Neural crest cell (in vitro differentiated cells): ENCODE results near the gene UBC. TPM values are rescaled to one million over a fixed set of nuclear protein-coding genes. Genes with fewer than 3 reads are reported as not detected.
"Not testable (repeated sequence)": the region's sequence is repeated elsewhere in the genome, so short reads cannot be mapped to it uniquely, and the experiment has no call there.

ENCODE experiments used
- DNase-seq: peaks from one replicate; pipeline ENCODE4 v3.0.0; 2021; ENCODE audit warnings: low read depth, mixed read lengths, low spot score
- H3K27ac Mint-ChIP-seq: one replicate; pipeline ENCODE4 v1.8.0; 2021; ENCODE audit warnings: mild to moderate bottlenecking, mixed read lengths; ENCODE audit not compliant: unreplicated experiment
- H3K27me3 Mint-ChIP-seq: 2 replicates; pipeline ENCODE4 v1.8.0; 2021; ENCODE audit warnings: low read depth, mild to moderate bottlenecking, mixed read lengths
- H3K36me3 Mint-ChIP-seq: 2 replicates; pipeline ENCODE4 v1.8.0; 2021; ENCODE audit warnings: low read depth, mild to moderate bottlenecking, mixed read lengths
- H3K4me1 Mint-ChIP-seq: 2 replicates; pipeline ENCODE4 v1.8.0; 2021; ENCODE audit warnings: mixed read lengths
- H3K4me3 Mint-ChIP-seq: one replicate; pipeline ENCODE4 v1.8.0; 2021; ENCODE audit warnings: mild to moderate bottlenecking, mixed read lengths
- H3K9me3 Mint-ChIP-seq: 2 replicates; pipeline ENCODE4 v1.8.0; 2021; ENCODE audit warnings: mixed read lengths
- total RNA-seq: library from RNA; stranded (reverse); gene quantifications from 2 replicates; pipeline ENCODE4 v1.2.1, GENCODE V29; 2021
- TF ChIP-seq, protein P1 (sequence below): fragments of 200-600 bp; sonication (generic); conservative IDR thresholded peaks from 2 replicates; pipeline ENCODE4 v1.5.0; 2021; ENCODE audit warnings: antibody characterized with exemption, mild to moderate bottlenecking

Gene UBC
- total RNA-seq, 1 donor from 2014 or later, result 687 TPM

DNA sequence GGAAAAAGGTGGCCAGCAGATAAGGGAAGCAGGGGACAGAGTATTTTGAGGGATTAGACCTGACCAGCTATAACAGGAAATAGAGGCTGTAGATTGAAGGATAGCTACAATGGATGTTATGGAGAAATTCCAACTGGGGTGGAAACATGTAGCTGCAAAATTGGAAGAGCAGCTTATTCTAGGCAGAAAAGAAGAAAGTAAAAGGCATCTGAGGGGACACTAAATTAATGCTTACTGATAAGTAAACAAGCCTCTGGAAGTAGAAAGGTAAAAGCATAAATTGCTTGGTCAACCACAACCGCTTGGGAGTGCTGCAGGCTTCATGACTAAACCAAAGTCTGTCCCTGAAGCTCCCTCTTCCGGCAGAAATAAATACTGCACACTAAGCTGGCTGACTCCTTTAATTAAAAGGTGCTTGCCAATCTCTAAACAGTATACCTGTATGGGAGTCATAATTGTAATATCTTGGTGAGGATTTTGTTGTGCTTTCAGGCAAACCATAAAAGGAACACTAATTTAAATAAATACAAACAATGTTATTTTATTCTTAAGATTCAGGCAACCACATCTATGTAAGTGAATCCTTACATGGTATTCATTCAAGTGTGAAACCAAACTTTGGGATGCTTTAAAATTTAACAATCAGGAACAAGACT lies 7.7 kb downstream of the UBC start:
- DNase-seq, result peak; percentile 94
- Mint-ChIP-seq H3K36me3 (peaks cover 10% of the 10 kb centered on the region), H3K27ac (no peak overlapping the region), H3K9me3 (no peaks in the 10 kb centered on the region), H3K4me1 (peaks cover 44% of the 10 kb centered on the region), H3K4me3 (peak overlapping the region; percentile 49), H3K27me3 (no peaks in the 10 kb centered on the region)
- TF ChIP-seq, protein P1, sequence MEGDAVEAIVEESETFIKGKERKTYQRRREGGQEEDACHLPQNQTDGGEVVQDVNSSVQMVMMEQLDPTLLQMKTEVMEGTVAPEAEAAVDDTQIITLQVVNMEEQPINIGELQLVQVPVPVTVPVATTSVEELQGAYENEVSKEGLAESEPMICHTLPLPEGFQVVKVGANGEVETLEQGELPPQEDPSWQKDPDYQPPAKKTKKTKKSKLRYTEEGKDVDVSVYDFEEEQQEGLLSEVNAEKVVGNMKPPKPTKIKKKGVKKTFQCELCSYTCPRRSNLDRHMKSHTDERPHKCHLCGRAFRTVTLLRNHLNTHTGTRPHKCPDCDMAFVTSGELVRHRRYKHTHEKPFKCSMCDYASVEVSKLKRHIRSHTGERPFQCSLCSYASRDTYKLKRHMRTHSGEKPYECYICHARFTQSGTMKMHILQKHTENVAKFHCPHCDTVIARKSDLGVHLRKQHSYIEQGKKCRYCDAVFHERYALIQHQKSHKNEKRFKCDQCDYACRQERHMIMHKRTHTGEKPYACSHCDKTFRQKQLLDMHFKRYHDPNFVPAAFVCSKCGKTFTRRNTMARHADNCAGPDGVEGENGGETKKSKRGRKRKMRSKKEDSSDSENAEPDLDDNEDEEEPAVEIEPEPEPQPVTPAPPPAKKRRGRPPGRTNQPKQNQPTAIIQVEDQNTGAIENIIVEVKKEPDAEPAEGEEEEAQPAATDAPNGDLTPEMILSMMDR, result peak; percentile 99

DNA sequence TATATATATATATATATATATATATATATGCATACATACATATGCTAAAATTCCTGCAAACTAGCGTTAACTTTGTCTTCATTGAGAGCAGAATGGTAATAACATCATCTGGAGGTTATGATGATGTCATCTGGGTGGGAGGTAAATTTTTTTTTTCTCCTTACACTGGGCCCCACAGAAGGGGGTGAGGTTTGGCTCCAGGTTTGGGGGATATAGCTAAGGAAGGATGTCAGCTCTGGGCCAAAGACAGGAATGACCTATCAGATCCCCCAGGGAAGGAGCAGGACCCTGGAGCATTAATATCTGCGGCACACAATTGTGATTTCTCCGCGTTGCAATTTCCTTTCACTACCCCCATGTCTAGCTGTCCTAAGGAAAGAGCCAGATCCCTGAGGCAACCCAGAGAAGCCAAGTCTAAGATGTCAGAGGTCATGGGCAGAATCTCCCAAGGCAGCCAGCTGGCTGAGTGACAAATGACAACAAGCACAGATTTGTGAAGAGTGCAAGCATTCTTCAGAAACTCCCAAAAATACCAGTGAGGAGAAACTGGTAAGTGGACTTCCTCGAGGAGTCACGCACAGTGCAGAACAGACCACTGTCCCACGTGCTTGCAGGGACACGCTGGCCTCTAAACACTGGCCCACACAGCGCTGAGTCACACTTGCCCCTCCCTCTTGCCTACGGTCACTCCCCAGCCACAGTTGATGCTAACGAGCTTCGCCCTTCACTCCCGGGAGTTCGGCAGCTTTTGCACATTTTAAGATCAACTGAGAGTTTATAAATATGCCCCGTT lies 9.9 kb downstream of the UBC start:
- Mint-ChIP-seq H3K9me3 (no peaks in the 10 kb centered on the region), H3K36me3 (no peaks in the 10 kb centered on the region), H3K4me3 (peak overlapping the region; percentile 54), H3K27me3 (no peaks in the 10 kb centered on the region), H3K4me1 (peaks cover 22% of the 10 kb centered on the region), H3K27ac (peak overlapping the region; percentile 7)
- TF ChIP-seq, protein P1, result no peak
- DNase-seq, result peak; percentile 42

DNA sequence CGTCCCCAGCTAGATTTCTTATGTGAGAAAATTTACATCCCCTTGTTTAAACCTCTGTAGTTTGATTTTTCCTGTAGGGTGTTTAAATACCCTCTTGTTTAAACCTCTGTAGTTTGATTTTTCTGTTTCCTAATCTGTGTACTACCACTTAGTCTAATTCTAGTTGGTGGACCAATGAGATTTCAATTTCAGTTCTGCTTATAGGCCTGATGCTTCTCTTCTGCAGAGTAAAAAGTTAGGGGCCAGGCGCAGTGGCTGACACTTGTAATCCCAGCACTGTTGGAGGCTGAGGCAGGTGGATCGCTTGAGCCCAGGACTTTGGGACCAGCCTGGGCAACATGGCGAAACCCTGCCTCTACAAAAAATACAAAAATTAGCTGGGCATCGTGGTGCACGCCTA lies 11.5 kb downstream of the UBC start:
- Mint-ChIP-seq H3K4me1 (peaks cover 22% of the 10 kb centered on the region), H3K36me3 (no peaks in the 10 kb centered on the region), H3K27me3 (no peaks in the 10 kb centered on the region), H3K9me3 (no peaks in the 10 kb centered on the region), H3K4me3 (no peak overlapping the region), H3K27ac (no peak overlapping the region)
- DNase-seq, result no peak
- TF ChIP-seq, protein P1, result no peak

DNA sequence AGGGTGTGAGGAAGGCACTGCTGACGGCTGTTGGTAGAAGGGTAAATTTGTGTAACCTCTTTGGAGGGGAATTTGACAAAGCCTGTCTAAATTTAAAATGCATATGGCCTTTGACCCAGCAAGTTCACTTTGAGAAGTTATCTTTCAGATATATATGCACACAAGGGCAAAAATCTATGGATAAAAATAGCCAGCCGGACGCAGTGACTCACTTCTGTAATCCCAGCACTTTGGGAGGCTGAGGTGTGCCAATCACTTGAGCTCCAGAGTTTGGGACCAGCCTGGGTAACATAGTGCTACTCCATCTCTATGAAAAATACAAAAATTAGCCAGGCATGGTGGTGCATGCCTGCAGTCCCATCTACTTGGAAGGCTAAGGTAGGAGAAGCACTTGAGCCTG lies 13.4 kb downstream of the UBC start:
- H3K9me3 Mint-ChIP-seq, result no peaks in the 10 kb centered on the region
- H3K4me3 Mint-ChIP-seq, result no peak overlapping the region
- TF ChIP-seq, protein P1, result no peak
- DNase-seq, result no peak
- H3K36me3 Mint-ChIP-seq, result no peaks in the 10 kb centered on the region
- H3K4me1 Mint-ChIP-seq, result peaks cover 20% of the 10 kb centered on the region
- H3K27me3 Mint-ChIP-seq, result no peaks in the 10 kb centered on the region
- no peak overlapping the region for H3K27ac Mint-ChIP-seq

DNA sequence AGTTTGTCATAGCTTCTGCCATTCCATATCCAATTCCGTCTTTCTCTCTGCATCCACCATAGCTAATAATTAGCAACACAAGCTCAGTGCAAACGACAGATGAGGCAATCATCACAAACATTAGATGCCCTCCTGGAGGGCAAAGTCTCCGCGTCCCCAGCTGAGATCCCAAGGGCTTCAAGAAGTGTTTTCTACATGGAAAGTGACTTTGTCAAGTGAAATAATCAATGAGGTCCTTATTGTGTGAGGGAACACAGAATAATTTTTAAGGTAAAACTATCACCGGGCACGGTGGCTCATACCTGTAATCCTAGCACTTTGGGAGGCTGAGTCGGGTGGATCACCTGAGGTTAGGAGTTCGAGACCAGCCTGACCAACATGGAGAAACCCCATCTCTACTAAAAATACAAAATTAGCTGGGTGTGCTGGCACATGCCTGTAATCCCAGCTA lies 14.1 kb downstream of the UBC start:
- H3K27ac Mint-ChIP-seq, H3K27me3 Mint-ChIP-seq, H3K36me3 Mint-ChIP-seq, DNase-seq, H3K9me3 Mint-ChIP-seq, H3K4me3 Mint-ChIP-seq: not testable (repeated sequence)
- H3K4me1 Mint-ChIP-seq, result peaks cover 16% of the 10 kb centered on the region

DNA sequence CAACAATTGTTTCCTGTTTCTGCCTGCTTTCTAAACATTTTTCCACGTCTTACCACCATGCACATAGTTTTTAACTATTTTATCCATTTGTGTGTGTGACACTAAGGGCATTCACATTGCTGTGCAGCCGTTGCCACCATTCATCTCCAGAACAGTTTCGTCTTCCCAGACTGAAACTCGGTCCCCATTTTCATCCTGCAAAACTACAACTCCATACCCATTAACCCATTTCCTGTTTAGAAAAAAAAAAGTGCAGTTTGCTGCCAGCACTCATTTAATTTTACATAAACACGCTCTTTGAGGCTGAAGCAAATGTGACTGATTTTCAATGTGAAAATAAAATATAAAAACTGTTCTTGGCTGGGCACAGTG lies 15.5 kb downstream of the UBC start:
- Mint-ChIP-seq H3K27ac (no peak overlapping the region), H3K27me3 (no peaks in the 10 kb centered on the region), H3K36me3 (no peaks in the 10 kb centered on the region), H3K4me3 (no peak overlapping the region), H3K4me1 (peaks cover 5% of the 10 kb centered on the region), H3K9me3 (no peaks in the 10 kb centered on the region)
- TF ChIP-seq, protein P1, result no peak
- DNase-seq, result no peak
